SH-SY5Y (cell line): ENCODE data around the gene SLC24A3.
A peak's percentile ranks its signal among the peaks of the same experiment; 100 is the strongest.

Experiments used
- GATA2 ChIP-seq: IDR thresholded peaks from 2 replicates; pipeline ENCODE4 v1.6.1; 2011; ENCODE audit warnings: mild to moderate bottlenecking, low read depth, low read length
- GATA3 ChIP-seq: IDR thresholded peaks from 2 replicates; pipeline ENCODE4 v1.6.1; 2011; ENCODE audit warnings: low read depth, mild to moderate bottlenecking, low read length, moderate library complexity

Gene SLC24A3

DNA sequence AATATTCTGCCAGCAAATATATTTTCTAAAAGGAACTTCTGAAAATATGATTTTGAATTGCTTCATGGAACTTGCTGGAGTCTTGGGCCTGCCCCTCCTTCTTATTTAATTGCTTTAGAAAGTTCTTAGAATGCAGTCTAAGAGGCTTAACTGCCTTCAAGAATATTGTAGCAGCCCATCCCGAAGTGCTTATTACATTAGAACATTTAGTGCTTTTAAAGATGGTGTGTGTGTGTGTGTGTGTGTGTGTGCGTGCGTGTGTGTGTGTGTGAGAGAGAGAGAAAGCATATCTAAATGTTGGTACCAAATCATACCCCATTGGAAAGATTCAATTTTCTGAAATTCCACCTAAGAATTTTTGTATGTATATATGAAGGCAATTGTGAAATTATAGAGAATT lies 193.5 kb downstream of the SLC24A3 start:
- TF ChIP-seq GATA2, result no peak
- TF ChIP-seq GATA3, result no peak

GRCh38 chr20:19406381-19406780 lies 193.9 kb downstream of the SLC24A3 start:
- TF ChIP-seq GATA3 (no peak), GATA2 (no peak)

GRCh38 chr20:19407196-19407595 lies 194.8 kb downstream of the SLC24A3 start:
- TF ChIP-seq GATA3, result no peak
- TF ChIP-seq GATA2, result no peak

- no peak for TF ChIP-seq GATA3
- TF ChIP-seq GATA2, result no peak
These were observed 195.3 kb downstream of the SLC24A3 start for GRCh38 chr20:19407736-19408135.

GRCh38 chr20:19408971-19409370 lies 196.5 kb downstream of the SLC24A3 start:
- TF ChIP-seq GATA3 (no peak), GATA2 (no peak)

- no peak for TF ChIP-seq GATA3
- no peak for TF ChIP-seq GATA2
These were observed 199.4 kb downstream of the SLC24A3 start for GRCh38 chr20:19411811-19412210.

- TF ChIP-seq GATA3, result no peak
- TF ChIP-seq GATA2, result no peak
These were observed 199.8 kb downstream of the SLC24A3 start for GRCh38 chr20:19412254-19412653.

DNA sequence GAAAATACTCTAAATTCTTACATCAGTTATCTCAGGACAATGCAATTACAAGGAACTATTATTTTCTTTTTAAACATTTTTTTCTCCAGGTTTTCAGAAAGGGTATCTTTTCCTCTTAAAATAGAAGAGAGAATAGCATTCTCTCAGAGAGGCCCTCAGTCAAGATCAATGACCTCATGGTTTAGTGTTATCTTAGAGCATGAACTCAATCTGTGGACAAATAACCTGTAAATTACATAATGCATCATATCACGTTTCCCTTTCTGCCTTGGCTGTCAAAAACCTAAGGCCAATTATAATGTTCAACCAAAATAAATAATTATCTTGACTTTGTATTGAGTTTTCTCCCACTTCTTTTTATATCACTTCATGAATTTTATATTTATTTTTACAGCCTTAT lies 202.2 kb downstream of the SLC24A3 start:
- no peak for TF ChIP-seq GATA3
- no peak for TF ChIP-seq GATA2

GRCh38 chr20:19415786-19416185 lies 203.3 kb downstream of the SLC24A3 start:
- TF ChIP-seq GATA3 (no peak), GATA2 (no peak)

- TF ChIP-seq GATA3 (no peak), GATA2 (no peak)
These were observed 204.2 kb downstream of the SLC24A3 start for GRCh38 chr20:19416627-19417026.

DNA sequence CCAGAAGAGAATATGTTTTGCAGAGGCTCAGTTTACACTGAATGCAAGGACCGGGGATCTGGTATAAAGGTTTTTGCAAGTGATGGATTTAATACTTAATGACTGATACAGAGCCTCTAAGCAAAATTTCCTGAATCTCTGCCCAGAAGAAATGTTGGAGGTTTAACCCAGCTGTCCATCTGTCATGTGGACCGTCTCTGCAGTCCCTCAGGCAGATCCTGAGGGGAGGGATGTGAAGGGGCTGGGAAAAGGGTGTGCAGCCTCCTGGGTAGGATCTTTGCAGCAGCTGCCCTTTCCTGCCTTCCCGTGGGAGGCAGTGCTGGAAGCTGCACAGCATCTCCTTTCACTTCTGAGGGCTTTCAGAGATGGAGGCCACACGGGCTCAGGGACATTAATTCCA lies 207.0 kb downstream of the SLC24A3 start:
- TF ChIP-seq GATA3 (no peak), GATA2 (no peak)

GRCh38 chr20:19423097-19423899 lies 210.9 kb downstream of the SLC24A3 start:
- TF ChIP-seq GATA2, result no peak
- no peak for TF ChIP-seq GATA3

GRCh38 chr20:19423900-19424620 lies 211.6 kb downstream of the SLC24A3 start:
- TF ChIP-seq GATA2 (no peak), GATA3 (no peak)

DNA sequence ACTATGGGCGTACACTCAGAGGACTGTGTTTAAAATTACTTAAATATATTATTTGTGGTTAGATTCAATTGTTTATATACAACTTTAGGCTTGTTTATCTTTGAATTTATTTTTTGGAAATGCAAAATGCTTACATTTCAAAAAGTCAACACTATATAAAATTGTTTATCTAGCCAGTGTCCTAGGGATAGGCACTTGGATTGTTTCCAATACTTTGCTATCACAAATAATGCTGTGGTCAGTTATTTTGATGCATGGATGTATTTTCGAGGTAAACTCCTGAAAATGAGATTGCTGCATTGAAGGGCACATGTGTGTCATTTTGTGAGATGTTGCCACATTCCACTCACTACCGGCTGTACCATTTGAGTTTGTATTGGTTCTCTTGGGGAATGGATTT lies 213.9 kb downstream of the SLC24A3 start:
- TF ChIP-seq GATA3, result no peak
- TF ChIP-seq GATA2, result no peak

GRCh38 chr20:19427480-19427879 lies 215.0 kb downstream of the SLC24A3 start:
- TF ChIP-seq GATA3, result no peak
- TF ChIP-seq GATA2, result peak; percentile 68; the same call in 1 of the 2 replicates
